IMR-90 (cell line): ENCODE measurements around the gene ADCY4.

Experiments used
- BHLHE40 ChIP-seq: fragments of 150-350 bp; IDR thresholded peaks from 2 replicates; pipeline ENCODE4 v1.6.1; 2016; ENCODE audit warnings: mild to moderate bottlenecking, low read depth, low read length
- CTCF ChIP-seq: conservative IDR thresholded peaks from 2 replicates; pipeline ENCODE4 v1.5.1; 2012; ENCODE audit warnings: mild to moderate bottlenecking, low read depth, low read length, improper control_type of control experiment
- MXI1 ChIP-seq: IDR thresholded peaks from 2 replicates; pipeline ENCODE4 v1.6.1; 2012; ENCODE audit warnings: low read depth, mild to moderate bottlenecking, low read length, moderate library complexity, borderline replicate concordance
- POLR2A ChIP-seq: IDR thresholded peaks from 2 replicates; pipeline ENCODE4 v1.6.1; 2012; ENCODE audit warnings: mild to moderate bottlenecking, low read depth, low read length
- RAD21 ChIP-seq: IDR thresholded peaks from 2 replicates; pipeline ENCODE4 v1.6.1; 2012; ENCODE audit warnings: low read length, improper control_type of control experiment
- RFX5 ChIP-seq: IDR thresholded peaks from 2 replicates; pipeline ENCODE4 v1.8.0; 2012; ENCODE audit warnings: low read depth, mild to moderate bottlenecking, low read length, moderate library complexity
- SMC3 ChIP-seq: fragments of 150-350 bp; IDR thresholded peaks from 2 replicates; pipeline ENCODE4 v1.6.1; 2016; ENCODE audit warnings: low read depth, mild to moderate bottlenecking, antibody characterized with exemption, low read length, moderate library complexity

- TF ChIP-seq CTCF (no peak), RFX5 (no peak), MXI1 (no peak), SMC3 (no peak), BHLHE40 (no peak), POLR2A (no peak), RAD21 (no peak)
Measured at GRCh38 chr14:24382064-24382371, 47.1 kb upstream of the ADCY4 start.
